Fibroblast of villous mesenchyme (primary cell): Measurements from ENCODE around the gene TMX3. TPM values are rescaled to one million over a fixed set of nuclear protein-coding genes. Genes with fewer than 3 reads are reported as not detected.

Experiments used
- DNase-seq: peaks from one replicate; pipeline ENCODE4 v3.0.0-alpha.2; 2010; ENCODE audit warnings: low read depth
- H3K4me3 ChIP-seq: 2 replicates; pipeline ENCODE4 v1.5.1; 2011; ENCODE audit warnings: low read depth, mild to moderate bottlenecking, low read length
- total RNA-seq: library from RNA; depleted of rRNA; stranded (reverse); fragments of >200 nt; gene quantifications from 2 replicates; pipeline ENCODE4 v1.2.3, GENCODE V29; 2012
- TF ChIP-seq, protein P1 (sequence below): IDR thresholded peaks from 2 replicates; pipeline ENCODE4 v1.5.1; 2012; ENCODE audit warnings: low read depth, mild to moderate bottlenecking, low read length; ENCODE audit not compliant: insufficient read depth

TMX3 gene
- total RNA-seq, 1 donor: 152 TPM

DNA sequence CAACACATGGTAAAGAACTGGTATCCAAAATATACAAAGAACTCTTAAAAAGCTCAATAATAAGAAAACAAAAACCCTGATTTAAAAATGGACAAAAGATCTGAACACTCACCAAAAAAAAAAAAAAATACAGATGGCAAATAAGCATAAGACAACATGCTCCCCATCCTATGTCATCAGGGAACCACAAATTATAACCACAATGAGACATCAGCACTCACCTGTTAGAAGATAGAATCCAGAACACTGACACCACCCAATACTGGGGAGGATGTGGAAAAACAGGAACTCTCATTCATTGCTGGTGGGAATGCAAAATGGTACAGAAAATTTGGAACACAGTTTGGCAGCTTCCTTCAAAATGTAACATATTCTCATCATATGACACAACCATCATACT is 66.7 kb downstream of the TMX3 start:
- no peak for DNase-seq
- TF ChIP-seq, protein P1, sequence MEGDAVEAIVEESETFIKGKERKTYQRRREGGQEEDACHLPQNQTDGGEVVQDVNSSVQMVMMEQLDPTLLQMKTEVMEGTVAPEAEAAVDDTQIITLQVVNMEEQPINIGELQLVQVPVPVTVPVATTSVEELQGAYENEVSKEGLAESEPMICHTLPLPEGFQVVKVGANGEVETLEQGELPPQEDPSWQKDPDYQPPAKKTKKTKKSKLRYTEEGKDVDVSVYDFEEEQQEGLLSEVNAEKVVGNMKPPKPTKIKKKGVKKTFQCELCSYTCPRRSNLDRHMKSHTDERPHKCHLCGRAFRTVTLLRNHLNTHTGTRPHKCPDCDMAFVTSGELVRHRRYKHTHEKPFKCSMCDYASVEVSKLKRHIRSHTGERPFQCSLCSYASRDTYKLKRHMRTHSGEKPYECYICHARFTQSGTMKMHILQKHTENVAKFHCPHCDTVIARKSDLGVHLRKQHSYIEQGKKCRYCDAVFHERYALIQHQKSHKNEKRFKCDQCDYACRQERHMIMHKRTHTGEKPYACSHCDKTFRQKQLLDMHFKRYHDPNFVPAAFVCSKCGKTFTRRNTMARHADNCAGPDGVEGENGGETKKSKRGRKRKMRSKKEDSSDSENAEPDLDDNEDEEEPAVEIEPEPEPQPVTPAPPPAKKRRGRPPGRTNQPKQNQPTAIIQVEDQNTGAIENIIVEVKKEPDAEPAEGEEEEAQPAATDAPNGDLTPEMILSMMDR: no peak
- no peak overlapping the region for H3K4me3 ChIP-seq

DNA sequence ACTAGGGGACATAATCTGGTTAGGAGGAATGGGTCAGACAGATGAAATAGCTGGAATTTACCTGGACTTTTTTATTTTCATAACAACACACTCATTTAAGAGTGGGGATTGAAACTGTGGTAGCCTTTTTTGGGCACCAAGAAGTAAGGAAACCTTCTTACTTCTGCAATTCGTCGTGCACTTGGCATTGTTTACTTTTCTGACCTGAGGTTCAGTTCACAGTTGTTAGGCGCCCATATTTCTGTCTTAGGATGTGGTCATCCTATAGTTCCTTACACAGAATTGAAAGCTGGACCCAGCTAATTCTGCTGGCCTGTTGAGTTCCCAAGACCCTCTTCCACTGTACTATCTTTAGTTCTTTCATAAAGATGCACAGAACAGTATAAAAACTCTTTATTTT is 72.9 kb downstream of the TMX3 start:
- TF ChIP-seq, protein P1: no peak
- H3K4me3 ChIP-seq: no peak overlapping the region
- DNase-seq: no peak

DNA sequence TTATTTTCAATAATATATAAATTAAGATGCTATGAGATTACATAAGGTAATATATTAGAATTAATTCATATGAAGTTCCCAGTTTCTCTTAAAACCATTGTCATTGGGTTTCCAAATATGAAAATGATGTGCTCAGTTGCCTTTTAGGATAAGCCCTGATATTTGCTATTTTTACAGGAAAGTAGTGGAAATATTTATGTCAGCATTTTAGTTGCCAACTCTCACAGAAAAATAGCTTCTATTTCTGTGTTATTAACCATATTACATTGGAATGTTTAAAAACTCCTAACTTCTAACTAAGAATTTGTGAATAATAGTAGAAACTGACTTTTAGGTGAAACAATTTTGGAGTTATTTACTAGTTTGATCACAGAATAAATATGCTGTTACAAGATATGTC is 74.0 kb downstream of the TMX3 start:
- DNase-seq: no peak
- TF ChIP-seq, protein P1: no peak
- H3K4me3 ChIP-seq: no peak overlapping the region

DNA sequence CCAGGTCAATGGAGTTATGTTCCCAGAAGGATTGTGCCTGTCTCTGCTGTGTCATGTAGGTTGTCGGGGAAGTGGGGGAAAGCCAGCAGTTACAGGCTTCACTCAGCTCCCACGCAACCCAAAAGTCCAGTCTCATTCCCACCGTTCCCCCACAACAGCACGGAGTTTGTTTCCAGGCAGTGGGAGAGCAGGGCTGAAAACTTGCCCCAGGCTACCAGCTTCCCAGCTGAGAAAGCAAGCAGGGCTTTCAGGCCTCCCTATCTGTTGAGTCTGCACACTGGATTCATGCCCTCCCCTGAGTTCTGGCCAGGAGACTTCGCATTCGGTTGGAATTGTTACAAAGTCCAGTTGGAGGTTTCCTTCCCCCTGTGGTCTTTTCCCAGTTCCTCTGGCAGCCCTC is 76.3 kb downstream of the TMX3 start:
- TF ChIP-seq, protein P1: no peak
- DNase-seq: no peak
- no peak overlapping the region for H3K4me3 ChIP-seq

DNA sequence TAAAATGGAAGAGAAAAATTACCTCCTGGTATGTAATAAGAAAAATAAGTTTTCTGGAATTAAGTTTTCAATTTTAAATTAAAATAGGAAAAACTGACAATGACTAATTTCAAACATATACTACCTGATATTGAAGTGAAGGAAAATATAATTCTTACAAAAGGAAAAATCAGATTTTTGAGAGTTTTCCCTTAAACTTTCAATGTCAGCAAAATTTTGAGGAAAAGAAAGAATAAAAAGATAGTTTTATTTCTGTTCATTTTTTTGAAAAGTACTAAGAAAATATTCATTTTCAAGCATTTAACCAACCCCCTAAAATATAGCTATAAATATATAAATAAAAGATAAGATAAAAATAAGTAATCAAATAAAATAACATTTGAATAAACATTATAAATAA is 87.1 kb downstream of the TMX3 start:
- DNase-seq: no peak
- TF ChIP-seq, protein P1: no peak
- H3K4me3 ChIP-seq: no peak overlapping the region

Other genes starting within 250 kb of the TMX3 start
- gene CCDC102B, start 83.0 kb upstream of the TMX3 start, total RNA-seq: 10.4 and 20.9 TPM in 2 replicates